H1 (cell line): ENCODE measurements around the gene MRPL28.
"Not testable (repeated sequence)": the region's sequence is repeated elsewhere in the genome, so short reads cannot be mapped to it uniquely, and the experiment has no call there.

ENCODE experiments used
- CTCF ChIP-seq, 3 experiments: IDR thresholded peaks; 1 replicate in 2 of 3; 2 replicates in 1 of 3; pipeline versions ENCODE4 v1.5.1 to v1.6.1; 2011; ENCODE audit warnings: low read length in 3 of 3, mild to moderate bottlenecking in 3 of 3, inconsistent platforms in 2 of 3, low read depth in 1 of 3, moderate library complexity in 1 of 3; ENCODE audit not compliant: insufficient read depth in 1 of 3; ENCODE audit errors: control extremely low read depth in 1 of 3
- HDAC2 ChIP-seq, 2 experiments: fragments of 300-600 bp in 1 of 2; sonication (generic) in 1 of 2; IDR thresholded peaks; 2 replicates each; pipeline ENCODE4 v1.6.1; 2011 to 2012; ENCODE audit warnings: low read depth in 2 of 2, low read length in 2 of 2, mild to moderate bottlenecking in 2 of 2, moderate library complexity in 2 of 2, borderline replicate concordance in 1 of 2, inconsistent platforms in 1 of 2
- TEAD4 ChIP-seq: IDR thresholded peaks from 2 replicates; pipeline ENCODE4 v1.6.1; 2012; ENCODE audit warnings: low read depth, low read length, inconsistent platforms, mixed read lengths

- not testable (repeated sequence) for TF ChIP-seq HDAC2 (IDR thresholded peaks at IDR 0.05; ENCODE audit: borderline replicate concordance in 1 of 2, low read depth in 2 of 2, low read length in 2 of 2); TEAD4; CTCF (IDR thresholded peaks at IDR 0.05; ENCODE audit: control extremely low read depth in 1 of 3, insufficient read depth in 1 of 3, low read depth in 1 of 3, low read length in 3 of 3)
Measured at GRCh38 chr16:362702-362999, 7.7 kb downstream of the MRPL28 start.
